GM12878 (cell line): ENCODE results near the gene PLA2G10. TPM values are rescaled to one million over a fixed set of nuclear protein-coding genes. Genes with fewer than 3 reads are reported as not detected.
"Not testable (repeated sequence)": the region's sequence is repeated elsewhere in the genome, so short reads cannot be mapped to it uniquely, and the experiment has no call there.

Experiments used
- ATAC-seq: fragments of 200-7000 bp; cut with Tn5 transposase; 3 replicates; pipeline ENCODE4 v1.9.1; 2020; ENCODE audit warnings: mild to moderate bottlenecking, moderate library complexity
- BruUV-seq: library from RNA; stranded (reverse); fragments of 400-500 nt; replicated peaks from 2 replicates; lab custom pipeline; 2021; lab: Mats Ljungman, UMichigan
- CTCF ChIA-PET: fragments of 300-600 bp; sonication (Branson Sonifier 250); formaldehyde crosslinking; extraction: SDS; loops from one replicate; lab custom pipeline; 2021; ENCODE audit warnings: inconsistent platforms; lab: Yijun Ruan, JAX
- POLR2A ChIA-PET: fragments of 350-600 bp; formaldehyde crosslinking; extraction: SDS; loops from one replicate; lab custom pipeline; 2021; ENCODE audit warnings: inconsistent platforms; lab: Charles Lee
- RAD21 ChIA-PET: fragments of 300-600 bp; sonication (Branson Sonifier 250); formaldehyde crosslinking; loops from one replicate; lab custom pipeline; 2023; ENCODE audit warnings: antibody characterized with exemption; ENCODE audit not compliant: unreplicated experiment; lab: Charles Lee
- SMC1A ChIA-PET: fragments of 300-600 bp; sonication (Branson Sonifier 250); formaldehyde crosslinking; loops from one replicate; lab custom pipeline; 2023; ENCODE audit not compliant: unreplicated experiment, uncharacterized antibody; lab: Charles Lee
- DNase-seq: peaks from one replicate; pipeline ENCODE4 v3.0.0-alpha.2; 2011; ENCODE audit warnings: low read depth, low spot score
- FAIRE-seq: peaks from 3 replicates; lab custom pipeline; 2011; peaks lifted over from hg19 to GRCh38; lab: Jason Lieb, UNC
- H2AFZ ChIP-seq: 2 replicates; pipeline ENCODE4 v1.6.0; 2011; ENCODE audit warnings: low read depth, low read length, control low read depth; ENCODE audit not compliant: control insufficient read depth
- H3K27ac ChIP-seq: 2 replicates; pipeline ENCODE4 v1.5.1; 2011; ENCODE audit warnings: control low read depth; ENCODE audit not compliant: control insufficient read depth, insufficient read depth
- H3K27me3 ChIP-seq, 2 experiments: replicated peaks in 1 of 2; 2 replicates each; pipeline versions ENCODE4 v1.6.0 to v1.6.1; 2011; ENCODE audit warnings: low read length in 1 of 2; ENCODE audit not compliant: control insufficient read depth in 2 of 2, insufficient read depth in 2 of 2
- H3K36me3 ChIP-seq, 2 experiments: 2 replicates each; pipeline ENCODE4 v1.5.1; 2011; ENCODE audit warnings: low read length in 1 of 2; ENCODE audit not compliant: control insufficient read depth in 2 of 2, insufficient read depth in 2 of 2
- H3K4me1 ChIP-seq: 2 replicates; pipeline ENCODE4 v1.6.1; 2011; ENCODE audit warnings: mild to moderate bottlenecking, low read length, moderate library complexity, mixed read lengths; ENCODE audit not compliant: control insufficient read depth, insufficient read depth
- H3K4me2 ChIP-seq: 2 replicates; pipeline ENCODE4 v1.6.0; 2011; ENCODE audit warnings: control low read depth; ENCODE audit not compliant: control insufficient read depth, insufficient read depth
- H3K4me3 ChIP-seq: fragments of 200-600 bp; sonication (generic); 2 replicates; pipeline ENCODE4 v1.5.1; 2016
- H3K79me2 ChIP-seq: 2 replicates; pipeline ENCODE4 v1.6.0; 2011; ENCODE audit warnings: low read length; ENCODE audit not compliant: control insufficient read depth, insufficient read depth
- H3K9ac ChIP-seq: 2 replicates; pipeline ENCODE4 v1.8.0; 2011; ENCODE audit warnings: low read length, control low read depth, mixed read lengths; ENCODE audit not compliant: control insufficient read depth, insufficient read depth
- H3K9me3 ChIP-seq: replicated peaks from 3 replicates; pipeline ENCODE4 v1.5.1; 2011; ENCODE audit warnings: mild to moderate bottlenecking, low read length; ENCODE audit not compliant: control insufficient read depth, insufficient read depth
- H4K20me1 ChIP-seq: 2 replicates; pipeline ENCODE4 v1.6.0; 2011; ENCODE audit not compliant: control insufficient read depth, insufficient read depth
- WGBS: methylation state at CpG from one replicate; pipeline ENCODE4 v1.1.6; 2016; ENCODE audit warnings: low lambda C conversion rate; ENCODE audit not compliant: insufficient replicate concordance, insufficient coverage; ENCODE audit errors: missing lambda C conversion rate; 5-methylcytosine and 5-hydroxymethylcytosine counted together
- in situ Hi-C: fragments of 300-500 bp; cut with MboI; formaldehyde crosslinking; loops from 9 replicates; pipeline ENCODE4 v1.14.3; 2018; ENCODE audit warnings: mixed read lengths
- intact Hi-C: fragments of 100-400 bp; cut with micrococcal nuclease; formaldehyde crosslinking; loops from one replicate; pipeline ENCODE4 v1.14.2; 2022; ENCODE audit not compliant: unreplicated experiment
- polyA plus RNA-seq, 11 experiments: library from polyadenylated mRNA; depleted of rRNA in 4 of 11; unstranded in 6 of 11; stranded (reverse) in 5 of 11; fragments of >200 nt; fragmentation: Nextera tagmentation in 4 of 11; fragmentation: Illumina TruSeq in 1 of 11; extraction: Ambion mirVana in 4 of 11; extraction: Trizol in 1 of 11; gene quantifications; 1 replicate in 1 of 11; 2 replicates in 10 of 11; pipeline versions ENCODE4 v1.2.1 to v1.2.3, GENCODE V29; 2011 to 2016; ENCODE audit warnings: inconsistent platforms in 2 of 11, missing spikeins in 2 of 11, low read depth in 1 of 11
- total RNA-seq, 4 experiments: library from RNA; depleted of rRNA in 3 of 4; stranded (reverse); fragments of >200 nt in 3 of 4; fragmentation: Illumina TruSeq in 1 of 4; extraction: Trizol in 1 of 4; gene quantifications; 2 replicates each; pipeline versions ENCODE4 v1.2.1 to v1.2.3, GENCODE V29; 2013 to 2021
- TF ChIP-seq, protein P1 (sequence below): fragments of 450-650 bp; IDR thresholded peaks from 2 replicates; pipeline ENCODE4 v1.6.1; 2016; ENCODE audit warnings: mild to moderate bottlenecking

The PLA2G10 gene
- total and polyA plus RNA-seq, 10 of the 15 experiments (the other 5 are each of a cell fraction or from before 2014, with no cell fraction given) = not detected

DNA sequence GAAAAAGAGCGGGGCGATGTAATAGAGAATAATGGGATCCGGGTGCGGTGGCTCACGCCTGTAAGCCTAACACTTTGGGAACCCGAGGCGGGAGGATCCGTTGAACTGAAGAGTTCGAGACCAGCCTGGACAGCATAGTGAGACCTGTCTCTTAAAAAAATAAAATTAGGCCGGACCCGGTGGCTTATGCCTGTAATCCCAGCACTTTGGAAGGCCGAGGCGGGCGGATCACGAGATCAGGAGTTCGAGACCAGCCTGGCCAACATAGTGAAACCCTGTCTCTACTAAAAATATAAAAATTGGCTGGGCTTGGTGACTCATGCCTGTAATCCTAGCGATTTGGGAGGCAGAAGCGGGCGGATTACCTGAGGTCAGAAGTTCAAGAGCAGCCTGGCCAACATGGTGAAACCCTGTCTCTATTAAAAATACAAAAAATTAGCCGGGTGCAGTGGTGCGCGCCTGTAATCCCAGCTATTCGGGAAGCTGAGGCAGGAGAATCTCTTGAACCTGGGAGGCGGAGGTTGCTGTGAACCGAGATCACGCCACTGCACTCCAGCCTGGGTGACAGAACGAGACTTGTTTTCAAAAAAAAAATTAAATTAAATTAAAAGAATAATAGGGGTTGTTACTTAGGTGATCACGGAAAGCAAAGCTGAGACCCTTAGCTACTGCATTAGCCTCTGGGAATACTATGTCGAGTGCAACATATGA, 63.3 kb downstream of the PLA2G10 start:
- intact Hi-C loops = loop anchor here (5.0 kb wide), 2 partner anchors 328 to 673 kb away; no protein-coding TSS in a partner anchor
- H4K20me1 ChIP-seq, H3K36me3 ChIP-seq, BruUV-seq, DNase-seq, H3K9me3 ChIP-seq, CTCF ChIA-PET, FAIRE-seq, ATAC-seq, H3K27me3 ChIP-seq: not testable (repeated sequence)
- Histone ChIP-seq H3K9ac (peak overlapping the region; percentile 93; the same call in 1 of the 2 replicates), H3K4me3 (peak overlapping the region; percentile 14; the same call in 1 of the 2 replicates), H3K4me1 (peaks cover 15% of the 10 kb centered on the region), H3K27ac (peak overlapping the region; percentile 74), H3K79me2 (peaks cover 57% of the 10 kb centered on the region), H2AFZ (peak overlapping the region; percentile 80), H3K4me2 (peak overlapping the region; percentile 66)
- in situ Hi-C loops = loop anchor here (25.0 kb wide), 2 partner anchors 457 to 1007 kb away; partner anchors contain the start of genes MARF1 and RRN3
- RAD21 ChIA-PET = interaction anchor here (0.7 to 1.9 kb wide), 3 partner anchors 23 to 27 kb away, joined by 3 to 6 read pairs (median 6); no protein-coding TSS in a partner anchor
- POLR2A ChIA-PET = interaction anchor here (0.6 to 2.4 kb wide), 5 partner anchors 14 to 321 kb away, joined by 3 to 14 read pairs (median 4); no protein-coding TSS in a partner anchor
- 97% methylated on average over 29 of the region's 29 CpGs for WGBS
- TF ChIP-seq, protein P1, sequence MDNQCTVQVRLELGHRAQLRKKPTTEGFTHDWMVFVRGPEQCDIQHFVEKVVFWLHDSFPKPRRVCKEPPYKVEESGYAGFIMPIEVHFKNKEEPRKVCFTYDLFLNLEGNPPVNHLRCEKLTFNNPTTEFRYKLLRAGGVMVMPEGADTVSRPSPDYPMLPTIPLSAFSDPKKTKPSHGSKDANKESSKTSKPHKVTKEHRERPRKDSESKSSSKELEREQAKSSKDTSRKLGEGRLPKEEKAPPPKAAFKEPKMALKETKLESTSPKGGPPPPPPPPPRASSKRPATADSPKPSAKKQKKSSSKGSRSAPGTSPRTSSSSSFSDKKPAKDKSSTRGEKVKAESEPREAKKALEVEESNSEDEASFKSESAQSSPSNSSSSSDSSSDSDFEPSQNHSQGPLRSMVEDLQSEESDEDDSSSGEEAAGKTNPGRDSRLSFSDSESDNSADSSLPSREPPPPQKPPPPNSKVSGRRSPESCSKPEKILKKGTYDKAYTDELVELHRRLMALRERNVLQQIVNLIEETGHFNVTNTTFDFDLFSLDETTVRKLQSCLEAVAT = peak; percentile 78
- SMC1A ChIA-PET = interaction anchor here (1.2 to 4.1 kb wide), 3 partner anchors 21 to 27 kb away, joined by 5 to 22 read pairs (median 8); no protein-coding TSS in a partner anchor
